Measurements from ENCODE around the gene MACROD1.
A peak's percentile ranks its signal among the peaks of the same experiment; 100 is the strongest.

Gene MACROD1, protein sequence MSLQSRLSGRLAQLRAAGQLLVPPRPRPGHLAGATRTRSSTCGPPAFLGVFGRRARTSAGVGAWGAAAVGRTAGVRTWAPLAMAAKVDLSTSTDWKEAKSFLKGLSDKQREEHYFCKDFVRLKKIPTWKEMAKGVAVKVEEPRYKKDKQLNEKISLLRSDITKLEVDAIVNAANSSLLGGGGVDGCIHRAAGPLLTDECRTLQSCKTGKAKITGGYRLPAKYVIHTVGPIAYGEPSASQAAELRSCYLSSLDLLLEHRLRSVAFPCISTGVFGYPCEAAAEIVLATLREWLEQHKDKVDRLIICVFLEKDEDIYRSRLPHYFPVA

DNA sequence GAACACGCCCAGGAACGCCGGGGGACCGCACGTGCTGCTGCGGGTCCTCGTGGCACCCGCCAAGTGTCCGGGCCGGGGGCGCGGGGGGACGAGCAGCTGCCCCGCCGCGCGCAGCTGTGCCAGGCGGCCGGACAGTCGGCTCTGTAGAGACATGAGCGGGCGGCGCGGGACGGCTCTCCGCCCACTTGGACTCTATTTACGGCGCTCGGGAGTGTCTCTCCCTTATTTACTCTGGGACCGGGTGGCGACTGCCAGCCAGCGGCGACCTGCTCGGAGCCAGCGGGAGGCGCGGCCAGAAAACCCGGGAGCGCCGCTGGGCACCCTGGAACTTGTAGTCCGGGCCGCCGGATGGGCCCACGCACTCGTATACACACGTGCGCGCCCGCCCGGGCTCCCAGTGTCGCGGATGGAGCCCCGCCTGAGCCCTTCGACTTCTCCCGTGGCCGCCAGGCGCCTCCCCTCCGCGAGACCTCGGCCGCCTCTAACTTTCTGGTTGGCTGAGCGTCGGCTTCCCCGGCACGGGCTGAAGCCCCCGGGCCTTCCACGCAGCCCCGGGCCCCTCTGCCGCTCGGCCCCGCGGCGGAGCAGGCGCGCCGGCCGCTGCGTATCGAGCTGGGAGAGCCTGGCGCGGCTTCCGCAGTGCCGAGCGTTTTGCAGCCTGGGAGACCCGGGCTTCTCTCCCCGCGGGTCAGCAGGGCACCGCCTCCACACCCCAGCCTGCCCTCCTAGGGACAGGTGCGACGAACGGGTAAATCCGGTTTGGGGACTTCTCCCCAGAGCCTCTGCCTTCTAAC, at the start of gene MACROD1:
Gene MACROD1, minus strand, starts transcription at position 272 of the 794 bp plus-strand sequence. Its CDS starts 119 bp downstream, at position 153.
- peak; percentile 73 for DNase-seq (ENCODE audit: low read depth)

GRCh38 chr11:64211181-64211872, 45.4 kb upstream of the MACROD1 start:
- DNase-seq (ENCODE audit: low read depth): no peak

DNA sequence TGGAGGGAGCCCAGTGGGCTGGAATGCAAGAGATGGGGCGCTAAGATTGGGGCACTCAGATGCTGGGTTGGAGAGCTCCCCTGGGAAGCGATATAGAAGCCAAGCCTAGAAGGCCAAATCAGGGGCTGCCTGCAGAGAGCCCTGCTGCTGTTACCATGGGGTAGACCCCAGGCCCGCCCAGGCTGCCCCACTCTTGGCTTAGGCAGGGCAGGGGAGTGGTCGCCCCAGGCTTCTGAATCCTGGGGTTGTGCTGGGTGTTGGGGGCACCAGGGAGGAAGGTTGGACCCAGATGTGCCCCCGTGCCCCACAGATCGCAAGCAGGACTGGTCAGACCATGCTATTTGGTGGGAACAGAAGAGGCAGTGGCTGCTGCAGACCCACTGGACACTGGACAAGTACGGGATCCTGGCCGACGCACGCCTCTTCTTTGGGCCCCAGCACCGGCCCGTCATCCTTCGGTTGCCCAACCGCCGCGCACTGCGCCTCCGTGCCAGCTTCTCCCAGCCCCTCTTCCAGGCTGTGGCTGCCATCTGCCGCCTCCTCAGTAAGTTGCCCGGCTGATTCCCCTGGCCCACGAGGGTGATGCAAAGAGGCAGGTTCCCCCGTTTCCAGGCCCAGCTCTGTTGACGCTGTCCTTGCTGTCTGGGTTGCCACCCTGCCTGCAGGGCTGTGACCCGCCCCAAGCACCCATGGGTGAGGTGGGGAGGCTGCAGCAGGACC, 44.5 kb upstream of the MACROD1 start:
- no peak for DNase-seq (ENCODE audit: low read depth)

- DNase-seq (ENCODE audit: low read depth): no peak
Measured at GRCh38 chr11:64209563-64209843, 43.6 kb upstream of the MACROD1 start.

DNA sequence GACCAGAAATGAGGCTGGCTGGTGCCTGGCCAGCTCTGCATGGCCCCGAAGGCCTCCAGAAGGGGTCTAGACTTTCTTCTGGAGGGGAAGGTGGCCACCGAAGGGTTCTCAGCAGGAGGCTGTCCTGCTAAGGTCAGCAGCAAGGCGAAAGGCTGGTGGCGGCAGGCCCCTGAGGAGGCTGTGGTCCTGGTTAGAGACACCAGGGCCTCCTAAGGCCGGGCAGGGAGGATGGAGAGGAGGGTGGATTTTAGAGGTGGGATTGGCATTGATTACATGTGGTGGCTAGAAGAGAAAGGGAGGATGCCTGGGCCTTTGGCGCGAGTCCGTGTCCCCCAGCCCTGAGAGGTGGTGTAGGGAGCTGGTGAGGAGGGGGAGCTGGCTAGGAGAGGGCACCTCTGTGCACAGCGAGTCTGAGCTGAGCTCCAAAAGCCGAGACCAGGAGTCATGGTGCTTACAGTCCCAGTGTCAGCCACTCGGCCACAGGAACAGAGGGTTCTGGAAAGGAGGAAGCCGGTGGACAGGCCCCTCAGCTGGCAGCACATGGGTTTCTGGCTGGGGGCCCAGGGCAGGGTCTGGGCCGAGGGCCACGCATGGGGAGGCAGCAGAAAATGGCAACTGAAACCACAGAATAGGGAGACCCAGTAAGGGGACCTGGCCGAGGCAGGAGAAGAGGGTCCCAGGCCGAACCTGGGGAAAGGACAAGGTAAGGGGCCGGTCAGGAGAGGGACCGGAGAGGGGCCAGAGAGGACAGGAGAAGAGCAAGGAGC, 43.1 kb upstream of the MACROD1 start:
- DNase-seq (ENCODE audit: low read depth): no peak

DNA sequence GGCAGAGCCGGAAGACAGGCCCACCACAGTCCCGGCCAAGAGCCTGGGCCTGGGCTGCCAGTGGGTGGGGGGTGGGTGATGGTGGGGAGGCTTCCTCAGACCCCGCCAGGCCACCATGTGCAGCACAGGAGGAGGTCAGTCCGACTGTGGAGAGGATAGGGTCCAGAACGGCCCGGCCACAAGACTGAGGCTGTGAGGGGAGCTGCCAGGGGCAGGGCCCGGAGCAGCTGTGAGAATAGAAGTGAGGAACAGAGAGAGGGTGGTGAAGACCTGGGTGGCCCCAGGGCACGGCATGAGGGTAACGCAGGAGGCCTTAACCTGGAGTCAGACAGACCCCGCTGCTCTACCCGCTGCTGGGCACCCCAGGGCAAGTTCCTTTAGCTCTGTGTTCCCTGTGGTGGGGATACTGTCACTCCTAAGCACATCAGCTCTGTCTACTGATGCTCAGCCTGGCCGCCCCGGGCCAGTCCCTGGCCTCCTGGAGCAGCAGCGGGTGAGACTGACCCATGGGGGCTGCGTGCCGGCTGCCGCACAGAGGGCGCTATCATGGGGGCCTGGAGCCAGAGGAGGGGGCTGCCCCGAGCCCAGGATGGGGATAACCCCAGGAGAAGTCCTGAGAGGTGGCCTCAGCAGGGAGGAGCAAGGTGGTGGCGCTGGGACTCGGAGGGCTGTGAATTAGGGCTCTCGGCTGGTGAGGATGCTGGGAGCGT, 42.3 kb upstream of the MACROD1 start:
- DNase-seq (ENCODE audit: low read depth): no peak

GRCh38 chr11:64207256-64208085, 41.6 kb upstream of the MACROD1 start:
- DNase-seq (ENCODE audit: low read depth): peak; percentile 53

DNA sequence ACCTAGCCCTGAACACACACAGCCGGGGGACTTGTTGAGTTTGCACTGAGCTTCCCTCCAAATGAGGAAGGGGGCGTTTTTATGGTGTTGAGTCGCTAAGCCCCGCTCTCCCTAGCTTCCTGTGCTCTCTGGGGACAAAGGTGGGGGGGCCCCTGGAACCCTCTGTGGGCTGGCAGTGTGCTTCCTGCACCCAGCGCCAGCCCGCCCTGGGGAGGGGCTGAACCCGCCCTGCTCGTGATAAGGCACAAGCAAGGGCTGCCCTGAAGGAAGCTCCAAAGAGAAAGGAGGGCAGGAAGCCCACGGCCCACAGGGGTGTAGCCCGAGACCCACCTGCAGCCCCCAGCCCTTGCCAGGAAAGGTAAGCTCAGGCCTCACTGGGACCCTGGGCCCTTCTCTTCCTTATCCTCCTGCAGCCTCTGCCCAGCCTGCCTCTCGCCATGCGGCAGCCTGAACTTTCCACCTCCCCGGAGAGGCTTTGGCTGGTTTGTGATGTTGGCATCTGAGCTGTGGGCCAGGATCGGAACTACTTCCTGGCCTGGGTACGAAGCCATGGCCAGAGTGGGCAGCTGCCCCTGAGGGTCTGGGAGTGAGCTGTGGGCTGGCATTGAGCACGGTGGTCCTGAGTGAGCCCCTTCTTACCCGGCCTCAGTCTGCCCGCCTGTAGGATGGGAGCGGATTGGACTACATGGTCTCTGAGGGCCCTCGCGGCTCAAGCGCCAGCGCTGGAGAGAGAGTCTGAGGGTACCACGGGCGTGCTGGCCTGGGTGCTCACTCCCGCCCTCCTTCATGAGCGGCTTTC, 40.7 kb upstream of the MACROD1 start, which contains the start of gene FERMT3:
Gene FERMT3, plus strand, starts transcription at position 265 of the 799 bp plus-strand sequence. CDS start 644 bp downstream, outside the sequence.
- DNase-seq (ENCODE audit: low read depth): peak; percentile 44

GRCh38 chr11:64204464-64204989, 38.6 kb upstream of the MACROD1 start:
- DNase-seq (ENCODE audit: low read depth): peak; percentile 39

- no peak for DNase-seq (ENCODE audit: low read depth)
Measured at GRCh38 chr11:64204080-64204440, 38.1 kb upstream of the MACROD1 start.

GRCh38 chr11:64203421-64204079, 37.6 kb upstream of the MACROD1 start:
- no peak for DNase-seq (ENCODE audit: low read depth)

DNA sequence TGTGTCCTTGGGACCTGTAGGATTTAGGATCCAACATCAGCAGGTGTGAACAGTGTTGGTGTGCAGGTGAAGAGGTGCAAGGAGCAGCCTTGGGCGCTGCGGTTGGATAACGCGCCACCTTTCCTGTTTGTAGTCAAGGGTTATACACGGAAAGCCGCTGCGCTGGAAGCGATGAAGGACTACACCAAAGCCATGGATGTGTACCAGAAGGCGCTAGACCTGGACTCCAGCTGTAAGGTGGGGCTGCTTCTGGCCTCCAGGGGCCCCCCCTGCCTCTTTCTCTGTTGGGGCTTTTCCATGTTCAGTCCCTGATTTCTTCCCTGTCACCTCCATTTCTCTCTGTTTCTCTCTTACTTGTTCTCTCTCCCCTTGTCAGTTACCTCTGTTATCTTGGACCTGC, 37.1 kb upstream of the MACROD1 start:
- DNase-seq (ENCODE audit: low read depth): no peak

DNA sequence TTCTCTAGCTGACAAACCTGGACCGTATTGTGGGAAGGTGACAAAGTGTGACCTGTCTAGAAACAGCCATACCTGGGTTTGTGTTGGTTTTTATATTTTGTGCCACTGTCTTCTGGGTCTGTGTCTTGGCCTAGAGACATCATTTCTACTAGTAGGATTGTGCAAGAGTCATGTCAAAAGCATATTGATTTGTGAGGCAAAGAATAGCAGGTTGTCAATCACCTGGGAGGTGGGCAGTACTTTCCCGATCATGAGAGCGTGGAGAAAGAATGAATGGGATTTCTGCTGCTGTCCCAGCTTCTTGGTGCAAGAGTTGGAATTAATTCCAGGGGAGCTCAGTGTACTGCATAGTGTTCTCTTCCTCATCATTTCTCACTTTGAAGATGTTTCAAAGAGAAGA, 35.6 kb upstream of the MACROD1 start:
- DNase-seq (ENCODE audit: low read depth): no peak

DNA sequence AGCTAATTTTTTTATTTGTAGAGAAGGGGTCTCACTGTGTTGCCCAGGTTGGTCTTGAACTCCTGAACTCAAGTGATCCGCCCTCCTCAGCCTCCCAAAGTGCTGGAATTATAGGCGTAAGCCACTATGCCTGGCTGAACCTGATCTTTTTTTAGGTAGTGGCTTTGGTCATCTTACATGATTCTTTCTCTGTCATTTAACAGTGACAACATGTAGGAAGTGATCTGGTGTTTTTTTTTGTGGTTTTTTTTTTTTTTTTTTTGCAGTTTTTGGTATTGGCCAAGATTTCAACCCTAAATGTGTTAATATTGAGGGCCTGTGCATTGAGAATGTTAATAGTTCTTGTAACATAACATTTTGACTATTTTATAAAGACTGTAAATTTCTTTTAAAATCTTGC, 32.6 kb upstream of the MACROD1 start:
- DNase-seq (ENCODE audit: low read depth): no peak

DNA sequence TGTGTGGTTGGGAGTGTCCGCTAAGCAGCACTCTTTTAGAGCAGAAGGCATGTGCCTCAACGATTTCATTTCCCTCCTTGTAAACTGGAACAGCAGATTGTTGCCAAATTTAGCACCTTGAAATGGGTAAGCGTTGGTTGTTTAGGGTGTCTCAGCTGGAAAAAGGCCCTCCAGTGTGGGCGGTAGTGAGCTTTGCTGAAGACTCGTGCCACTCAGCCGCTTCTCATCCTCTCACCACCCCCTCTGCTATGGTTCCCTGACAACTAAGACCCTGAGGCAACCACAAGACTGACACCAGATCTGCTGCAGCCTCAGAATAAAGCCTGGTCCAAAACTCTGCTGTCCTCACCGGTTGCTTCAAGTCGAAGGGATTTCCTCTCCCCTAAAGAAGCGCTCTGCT, 30.7 kb upstream of the MACROD1 start:
- DNase-seq (ENCODE audit: low read depth): no peak

DNA sequence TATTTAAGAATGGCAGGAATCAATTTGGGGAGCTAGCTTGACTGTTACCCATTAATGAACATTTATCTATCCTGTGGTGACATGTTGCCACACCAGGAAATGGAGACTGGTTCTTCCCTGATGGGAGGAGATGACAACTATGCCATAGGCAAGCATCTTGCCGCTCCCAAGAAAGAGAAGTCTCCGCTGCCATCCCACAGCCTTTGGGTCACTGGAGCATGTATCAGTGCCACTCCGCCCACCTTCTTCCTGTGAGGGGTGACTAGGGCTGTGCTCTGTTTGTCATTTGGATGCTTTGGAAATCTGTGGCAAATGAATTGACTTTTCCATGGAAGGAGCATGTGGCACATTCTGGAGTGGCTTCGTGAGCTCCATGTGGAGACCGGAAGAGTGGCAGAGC, 26.5 kb upstream of the MACROD1 start:
- DNase-seq (ENCODE audit: low read depth): no peak

DNA sequence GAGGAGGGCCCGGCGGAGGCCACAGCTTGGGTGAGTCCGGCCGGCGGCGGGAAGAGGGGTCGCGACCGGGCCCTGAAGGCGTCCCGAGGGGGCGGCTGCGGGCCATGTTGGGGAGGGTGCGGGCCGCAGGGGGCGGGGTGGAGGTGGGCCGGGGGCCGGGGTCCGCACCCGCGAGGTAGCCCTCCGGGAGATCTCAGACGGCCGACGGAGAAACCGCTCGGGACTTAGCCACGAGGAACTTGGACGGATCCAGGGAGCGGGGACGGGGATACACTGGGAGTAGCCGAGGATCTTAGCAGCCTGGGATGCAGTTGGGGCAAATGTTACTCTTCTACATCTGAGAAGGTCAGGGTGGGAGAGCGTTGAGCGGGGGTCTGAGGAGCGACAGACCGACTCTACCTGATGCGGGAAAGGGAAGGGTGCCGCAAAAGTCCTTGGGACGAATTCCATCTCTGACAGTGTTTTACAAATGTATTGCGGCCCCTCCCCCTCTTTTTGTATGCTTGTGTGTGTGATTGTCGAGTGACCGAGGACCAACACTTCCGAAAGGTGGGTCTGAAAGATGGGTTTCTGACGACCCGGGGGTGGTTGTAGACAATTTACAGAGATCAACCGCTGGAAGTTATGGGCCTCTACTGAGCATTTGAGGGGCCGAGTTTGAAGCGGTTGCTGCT, 20.7 kb upstream of the MACROD1 start:
- no peak for DNase-seq (ENCODE audit: low read depth)

Measured in stimulated activated CD8-positive, alpha-beta memory T cell treated with anti-CD3 and anti-CD28 coated beads, Interleukin-15, amount 100 ng/mL, for 24 hours (primary cell).